Neuron (in vitro differentiated cells): ENCODE results near the gene ZNF318.
"Not testable (repeated sequence)": the region's sequence is repeated elsewhere in the genome, so short reads cannot be mapped to it uniquely, and the experiment has no call there.

ENCODE experiments used
- H2AFZ ChIP-seq: one replicate; pipeline ENCODE4 v1.6.1; 2013; ENCODE audit warnings: low read depth, mild to moderate bottlenecking, inconsistent platforms, low read length, moderate library complexity
- H3K27me3 ChIP-seq: one replicate; pipeline ENCODE4 v1.6.1; 2013; ENCODE audit warnings: low read length; ENCODE audit not compliant: insufficient read depth
- H3K36me3 ChIP-seq: one replicate; pipeline ENCODE4 v1.6.1; 2013; ENCODE audit warnings: low read length; ENCODE audit not compliant: insufficient read depth
- H3K4me1 ChIP-seq: one replicate; pipeline ENCODE4 v1.6.1; 2013; ENCODE audit warnings: low read length; ENCODE audit not compliant: insufficient read depth
- H3K4me3 ChIP-seq: 2 replicates; pipeline ENCODE4 v1.5.1; 2013; ENCODE audit warnings: mild to moderate bottlenecking, low read length, moderate library complexity
- H3K9me3 ChIP-seq: one replicate; pipeline ENCODE4 v1.6.1; 2013; ENCODE audit warnings: low read length

The ZNF318 gene

GRCh38 chr6:43369174-43370002 is at the start of gene ZNF318:
Gene ZNF318 (minus strand): TSS chr6:43369647. CDS start chr6:43369365, 282 bp downstream.
- Histone ChIP-seq H3K9me3 (no peaks in the 10 kb centered on the region), H3K4me3 (peak within 1 kb of the TSS; percentile 82), H2AFZ (peak within 1 kb of the TSS; percentile 69), H3K36me3 (peaks cover 11% of the 10 kb centered on the region), H3K27me3 (no peaks in the 10 kb centered on the region), H3K4me1 (peaks cover 12% of the 10 kb centered on the region)

DNA sequence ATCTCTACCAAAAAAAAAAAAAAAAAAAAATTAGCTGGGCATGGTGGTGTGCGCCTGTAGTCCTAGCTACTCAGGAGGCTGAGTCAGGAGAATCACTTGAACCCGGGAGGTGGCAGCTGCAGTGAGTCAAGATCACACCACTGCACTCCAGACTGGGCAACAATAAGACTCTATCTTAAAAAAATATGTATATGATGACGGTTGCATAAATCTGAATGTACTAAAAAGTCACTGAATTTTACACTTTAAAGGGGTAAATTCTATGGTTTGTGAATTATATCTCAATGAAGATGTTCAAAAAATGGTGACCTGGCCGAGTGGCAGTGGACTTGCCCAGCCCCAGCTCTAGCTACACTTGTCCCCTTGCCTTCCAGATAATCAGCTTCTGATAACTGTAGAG is 47.5 kb upstream of the ZNF318 start:
- H3K36me3 ChIP-seq, result no peaks in the 10 kb centered on the region
- H3K4me1 ChIP-seq, result no peaks in the 10 kb centered on the region
- H3K27me3 ChIP-seq, result peaks cover 13% of the 10 kb centered on the region
- no peak overlapping the region for H3K4me3 ChIP-seq
- no peak overlapping the region for H2AFZ ChIP-seq
- H3K9me3 ChIP-seq, result peaks cover 2% of the 10 kb centered on the region

- not testable (repeated sequence) for H3K36me3 ChIP-seq, H3K4me1 ChIP-seq, H2AFZ ChIP-seq, H3K9me3 ChIP-seq, H3K4me3 ChIP-seq
- peaks cover 13% of the 10 kb centered on the region for H3K27me3 ChIP-seq
Observed at GRCh38 chr6:43415275-43415674, 45.8 kb upstream of the ZNF318 start.

GRCh38 chr6:43413002-43413401 is 43.6 kb upstream of the ZNF318 start:
- H3K4me1 ChIP-seq, result no peaks in the 10 kb centered on the region
- H3K36me3 ChIP-seq, result no peaks in the 10 kb centered on the region
- H3K27me3 ChIP-seq, result peaks cover 10% of the 10 kb centered on the region
- peaks cover 2% of the 10 kb centered on the region for H3K9me3 ChIP-seq
- no peak overlapping the region for H3K4me3 ChIP-seq
- no peak overlapping the region for H2AFZ ChIP-seq

DNA sequence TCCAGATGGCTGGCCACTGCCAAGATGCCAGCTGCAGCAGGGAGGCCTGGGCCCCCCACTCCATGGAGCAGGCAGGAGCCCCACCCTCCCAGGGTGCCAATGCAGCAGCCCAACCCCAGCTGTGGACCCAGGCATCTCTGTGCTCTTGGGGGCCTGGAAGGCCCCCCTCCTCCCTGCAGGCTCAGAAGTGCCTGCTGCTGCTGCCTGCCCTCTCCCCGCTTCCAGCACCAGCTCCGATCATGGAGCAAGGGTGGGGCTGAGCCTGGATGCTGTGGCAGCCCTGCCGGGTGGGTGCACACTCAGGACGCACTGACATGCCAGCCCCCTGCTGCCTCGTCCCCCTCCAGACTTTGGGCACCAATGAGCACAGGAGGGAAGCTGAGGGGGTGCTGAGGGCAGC is 43.1 kb upstream of the ZNF318 start:
- no peaks in the 10 kb centered on the region for H3K4me1 ChIP-seq
- H3K4me3 ChIP-seq, result no peak overlapping the region
- peaks cover 2% of the 10 kb centered on the region for H3K9me3 ChIP-seq
- peaks cover 9% of the 10 kb centered on the region for H3K27me3 ChIP-seq
- no peak overlapping the region for H2AFZ ChIP-seq
- H3K36me3 ChIP-seq, result no peaks in the 10 kb centered on the region

DNA sequence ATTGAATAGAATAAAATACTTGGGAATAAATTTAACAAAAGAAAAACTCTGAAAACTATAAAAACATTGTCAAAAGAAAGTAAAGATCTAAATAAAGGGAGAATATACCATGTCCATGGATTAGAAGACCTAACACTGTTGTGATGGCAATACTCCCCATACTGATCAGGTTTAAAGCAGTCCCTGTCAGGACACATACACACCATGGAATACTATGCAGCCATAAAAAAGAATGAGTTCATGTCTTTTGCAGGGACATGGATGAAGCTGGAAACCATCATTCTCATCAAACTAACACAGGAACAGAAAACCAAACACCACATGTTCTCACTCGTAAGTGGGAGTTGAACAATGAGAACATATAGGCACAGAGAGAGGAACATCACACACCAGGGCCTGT is 41.3 kb upstream of the ZNF318 start:
- not testable (repeated sequence) for H3K9me3 ChIP-seq, H3K4me3 ChIP-seq, H3K4me1 ChIP-seq, H3K36me3 ChIP-seq, H3K27me3 ChIP-seq, H2AFZ ChIP-seq

GRCh38 chr6:43408259-43408658 is 38.8 kb upstream of the ZNF318 start:
- Histone ChIP-seq H3K4me1 (no peaks in the 10 kb centered on the region), H3K36me3 (no peaks in the 10 kb centered on the region), H3K27me3 (peaks cover 12% of the 10 kb centered on the region), H3K9me3 (no peaks in the 10 kb centered on the region), H3K4me3 (no peak overlapping the region), H2AFZ (no peak overlapping the region)

DNA sequence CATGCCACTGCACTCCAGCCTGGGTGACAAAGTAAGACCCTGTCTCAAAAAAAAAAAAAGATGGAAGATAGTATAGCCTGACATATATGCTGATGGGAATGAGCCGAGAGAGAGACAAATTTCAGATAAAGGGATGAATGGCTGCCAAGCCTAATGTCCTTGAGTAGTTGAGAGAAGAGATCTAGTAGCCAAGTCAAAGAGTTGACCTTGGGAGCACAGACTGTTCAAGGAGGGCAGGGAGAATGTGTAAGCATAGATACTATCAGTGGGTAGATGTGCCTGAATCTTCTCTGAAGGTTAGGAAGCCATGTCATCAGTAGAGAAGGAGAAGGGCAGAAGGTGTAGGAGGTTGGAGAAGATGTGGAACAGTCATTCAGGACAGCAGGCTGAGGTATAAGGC is 37.8 kb upstream of the ZNF318 start:
- no peaks in the 10 kb centered on the region for H3K36me3 ChIP-seq
- no peak overlapping the region for H3K4me3 ChIP-seq
- H3K27me3 ChIP-seq, result peaks cover 8% of the 10 kb centered on the region
- no peaks in the 10 kb centered on the region for H3K9me3 ChIP-seq
- H2AFZ ChIP-seq, result no peak overlapping the region
- no peaks in the 10 kb centered on the region for H3K4me1 ChIP-seq

DNA sequence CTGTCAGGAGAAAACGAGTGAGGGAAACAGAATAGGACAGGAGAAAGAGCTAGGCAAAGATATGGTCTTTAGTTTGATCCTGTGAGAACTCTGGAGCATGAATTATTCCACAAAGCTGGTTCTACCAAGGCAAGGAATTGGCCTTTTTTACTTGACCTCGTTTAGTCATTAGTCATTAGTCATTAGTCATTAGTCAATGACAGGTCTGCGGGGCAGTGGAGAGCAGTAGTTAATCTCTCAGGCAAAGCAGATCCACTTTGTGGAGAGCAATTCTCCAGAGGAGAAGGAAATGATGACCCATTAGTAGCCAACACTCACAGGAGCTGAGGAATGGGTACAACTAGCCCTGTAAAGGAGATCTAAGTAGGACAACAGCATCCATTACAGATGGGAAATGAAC is 35.9 kb upstream of the ZNF318 start:
- no peak overlapping the region for H3K4me3 ChIP-seq
- no peaks in the 10 kb centered on the region for H3K36me3 ChIP-seq
- peaks cover 10% of the 10 kb centered on the region for H3K27me3 ChIP-seq
- no peaks in the 10 kb centered on the region for H3K9me3 ChIP-seq
- H3K4me1 ChIP-seq, result no peaks in the 10 kb centered on the region
- no peak overlapping the region for H2AFZ ChIP-seq

DNA sequence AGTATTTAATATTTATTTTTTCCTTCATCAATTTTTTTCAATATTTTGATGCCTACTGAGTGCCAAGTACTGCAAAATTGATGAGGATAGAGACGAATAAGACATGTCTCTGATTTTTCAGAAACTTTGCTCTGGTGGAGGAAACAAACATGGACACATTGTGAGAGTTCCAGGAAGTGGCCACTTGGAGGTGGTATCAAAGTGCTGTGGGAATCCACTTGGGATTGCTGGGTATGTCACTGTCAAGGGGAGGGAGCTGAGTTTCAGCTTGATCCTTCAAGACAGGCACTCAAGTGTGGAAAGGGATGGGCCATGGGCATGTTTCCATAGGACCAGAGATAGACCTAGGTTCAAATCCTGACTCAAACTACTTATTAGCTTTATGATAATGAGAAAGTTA is 33.4 kb upstream of the ZNF318 start:
- H3K27me3 ChIP-seq, result peaks cover 10% of the 10 kb centered on the region
- no peaks in the 10 kb centered on the region for H3K9me3 ChIP-seq
- H3K4me3 ChIP-seq, result no peak overlapping the region
- H3K4me1 ChIP-seq, result no peaks in the 10 kb centered on the region
- no peaks in the 10 kb centered on the region for H3K36me3 ChIP-seq
- H2AFZ ChIP-seq, result no peak overlapping the region

- no peaks in the 10 kb centered on the region for H3K36me3 ChIP-seq
- no peaks in the 10 kb centered on the region for H3K4me1 ChIP-seq
- H3K27me3 ChIP-seq, result peaks cover 10% of the 10 kb centered on the region
- H3K9me3 ChIP-seq, result no peaks in the 10 kb centered on the region
- no peak overlapping the region for H3K4me3 ChIP-seq
- no peak overlapping the region for H2AFZ ChIP-seq
Observed at GRCh38 chr6:43401730-43402129, 32.3 kb upstream of the ZNF318 start.

GRCh38 chr6:43399932-43400487 is 30.6 kb upstream of the ZNF318 start:
- Histone ChIP-seq H3K4me1 (no peaks in the 10 kb centered on the region), H3K9me3 (no peaks in the 10 kb centered on the region), H3K36me3 (no peaks in the 10 kb centered on the region), H3K27me3 (peaks cover 9% of the 10 kb centered on the region), H3K4me3 (no peak overlapping the region), H2AFZ (no peak overlapping the region)

DNA sequence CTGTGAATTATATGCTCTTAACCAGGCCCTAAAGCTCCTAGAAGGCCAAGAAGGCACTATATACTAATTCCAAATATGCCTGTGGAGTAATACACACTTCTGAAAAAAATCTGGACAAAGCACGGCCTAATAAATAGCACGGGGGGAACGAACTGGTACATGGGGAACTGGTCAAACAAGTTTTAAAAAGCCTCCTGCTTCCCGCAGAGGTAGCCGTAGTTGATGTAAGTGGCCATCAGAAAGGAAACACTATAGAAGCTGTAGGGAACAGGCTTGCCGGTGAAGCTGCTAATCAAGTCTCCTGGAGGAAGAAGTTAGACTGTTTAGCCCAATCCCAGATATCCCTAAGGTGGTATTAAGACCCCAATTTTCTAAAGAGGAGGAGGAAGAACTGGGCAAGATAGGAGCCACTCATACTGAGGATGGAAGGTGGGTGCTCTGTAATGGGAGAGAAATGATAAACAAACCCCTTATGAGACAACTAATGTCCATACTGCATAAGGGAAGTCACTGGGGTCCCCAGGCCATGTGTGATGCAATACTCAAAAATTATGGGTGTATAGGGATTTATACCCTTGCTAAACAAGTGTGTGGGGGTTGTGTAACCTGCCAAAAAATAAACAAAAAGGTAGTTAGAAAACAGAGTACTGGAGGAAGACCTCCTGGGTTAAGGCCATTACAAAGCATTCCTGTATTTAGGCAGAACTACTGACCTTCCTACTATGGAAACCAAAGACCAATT is 27.1 kb upstream of the ZNF318 start:
- Histone ChIP-seq H2AFZ (no peak overlapping the region), H3K9me3 (no peaks in the 10 kb centered on the region)

More for the DNA sequence above, 27.1 kb upstream of the ZNF318 start:
- H3K4me1 ChIP-seq, result peaks cover 3% of the 10 kb centered on the region
- peaks cover 6% of the 10 kb centered on the region for H3K27me3 ChIP-seq
- H3K4me3 ChIP-seq, result no peak overlapping the region
- no peaks in the 10 kb centered on the region for H3K36me3 ChIP-seq
